A549 (cell line): ENCODE data around the gene DPYSL4. TPM values are rescaled to one million over a fixed set of nuclear protein-coding genes. Genes with fewer than 3 reads are reported as not detected.

Source experiments
- ATAC-seq, 2 experiments: fragments of 200-7000 bp in 1 of 2; fragments of >200 bp in 1 of 2; cut with Nextera tagmentation in 1 of 2; cut with Tn5 transposase in 1 of 2; 3 replicates each; pipeline versions ENCODE4 v1.8.0 to v1.9.1; 2018 to 2020; ENCODE audit warnings: mild to moderate bottlenecking in 1 of 2, moderate library complexity in 1 of 2
- CTCF ChIA-PET: fragments of 300-600 bp; sonication (Branson Sonifier 250); formaldehyde crosslinking; extraction: SDS; loops from one replicate; lab custom pipeline; 2021; ENCODE audit warnings: antibody characterized with exemption, inconsistent platforms; lab: Yijun Ruan, JAX
- POLR2A ChIA-PET: fragments of 350-600 bp; formaldehyde crosslinking; extraction: SDS; loops from one replicate; lab custom pipeline; 2021; ENCODE audit warnings: antibody characterized with exemption, inconsistent platforms; lab: Yijun Ruan, JAX
- DNase-seq, 2 experiments: peaks; one replicate each; pipeline versions ENCODE4 v3.0.0 to v3.0.0-alpha.2; 2011 to 2016; ENCODE audit warnings: low read depth in 1 of 2, low spot score in 1 of 2
- FAIRE-seq: peaks from 2 replicates; lab custom pipeline; 2011; peaks lifted over from hg19 to GRCh38; lab: Jason Lieb, UNC
- H3K27ac ChIP-seq, 2 experiments: fragments of >200 bp; sonication (Bioruptor Twin); formaldehyde crosslinking; 3 replicates each; pipeline ENCODE4 v1.5.1; 2016 to 2017
- H3K4me1 ChIP-seq: fragments of >200 bp; sonication (Bioruptor Twin); formaldehyde crosslinking; 3 replicates; pipeline ENCODE4 v1.6.1; 2016
- H3K4me2 ChIP-seq: fragments of >200 bp; sonication (Bioruptor Twin); formaldehyde crosslinking; 3 replicates; pipeline ENCODE4 v1.6.1; 2016
- H3K4me3 ChIP-seq: fragments of >200 bp; sonication (Bioruptor Twin); formaldehyde crosslinking; 3 replicates; pipeline ENCODE4 v1.5.1; 2016
- H3K9me3 ChIP-seq: fragments of >200 bp; sonication (Bioruptor Twin); formaldehyde crosslinking; 3 replicates; pipeline ENCODE4 v1.6.1; 2016
- ATOH8 ChIP-seq: fragments of 250-450 bp; sonication (Bioruptor Pico); IDR thresholded peaks from 2 replicates; pipeline ENCODE4 v1.5.0; 2020; ENCODE audit warnings: low read depth, mild to moderate bottlenecking, moderate library complexity
- CHD2 ChIP-seq: fragments of 150-350 bp; IDR thresholded peaks from 2 replicates; pipeline ENCODE4 v1.6.1; 2014; ENCODE audit warnings: low read length; ENCODE audit not compliant: partially characterized antibody
- EP300 ChIP-seq, 2 experiments: fragments of >200 bp; sonication (Bioruptor Twin); formaldehyde crosslinking; IDR thresholded peaks; 2 replicates in 1 of 2; 3 replicates in 1 of 2; pipeline ENCODE4 v1.6.1; 2016 to 2017
- HDAC2 ChIP-seq: fragments of 200-600 bp; sonication (generic); IDR thresholded peaks from 2 replicates; pipeline ENCODE4 v1.6.1; 2016
- HMGXB4 ChIP-seq: fragments of 250-450 bp; sonication (Bioruptor Pico); IDR thresholded peaks from 2 replicates; pipeline ENCODE4 v1.5.0; 2021; ENCODE audit warnings: mild to moderate bottlenecking, moderate library complexity, borderline replicate concordance
- JUN ChIP-seq, 2 experiments: fragments of >200 bp; sonication (Bioruptor Twin); formaldehyde crosslinking; IDR thresholded peaks; 2 replicates in 1 of 2; 3 replicates in 1 of 2; pipeline ENCODE4 v1.6.1; 2016 to 2017
- MAZ ChIP-seq: fragments of 150-350 bp; IDR thresholded peaks from 2 replicates; pipeline ENCODE4 v1.6.1; 2014; ENCODE audit warnings: antibody characterized with exemption, low read depth, low read length, borderline replicate concordance
- NFE2L2 ChIP-seq: fragments of 150-350 bp; conservative IDR thresholded peaks from 2 replicates; pipeline ENCODE4 v1.6.1; 2014; ENCODE audit warnings: low read length
- REST ChIP-seq: fragments of 200-600 bp; sonication (generic); IDR thresholded peaks from 2 replicates; pipeline ENCODE4 v1.6.1; 2016; ENCODE audit warnings: antibody characterized with exemption, mild to moderate bottlenecking, moderate library complexity
- SMC3 ChIP-seq: fragments of >200 bp; sonication (Bioruptor Twin); formaldehyde crosslinking; IDR thresholded peaks from 3 replicates; pipeline ENCODE4 v1.6.1; 2018; ENCODE audit warnings: inconsistent platforms
- TP53 ChIP-seq: fragments of 250-450 bp; sonication (Bioruptor Pico); IDR thresholded peaks from 2 replicates; pipeline ENCODE4 v1.5.0; 2021; ENCODE audit warnings: mild to moderate bottlenecking, moderate library complexity
- WGBS: methylation state at CpG from one replicate; pipeline ENCODE4 v1.1.6; 2017; ENCODE audit errors: missing lambda C conversion rate; 5-methylcytosine and 5-hydroxymethylcytosine counted together
- polyA plus RNA-seq, 4 experiments: library from polyadenylated mRNA; depleted of rRNA in 3 of 4; stranded (reverse); fragments of >200 nt; fragmentation: RNase III in 1 of 4; extraction: RNeasy Plus Mini Kit Qiagen cat#74134 plus additional on column Dnase treatment in 1 of 4; gene quantifications; 2 replicates in 3 of 4; 3 replicates in 1 of 4; pipeline ENCODE4 v1.2.3, GENCODE V29; 2011 to 2017
- TF ChIP-seq, protein P1 (sequence below): fragments of >200 bp; sonication (Bioruptor Twin); formaldehyde crosslinking; IDR thresholded peaks from 3 replicates; pipeline ENCODE4 v1.6.1; 2016
- TF ChIP-seq, protein P2 (sequence below): IDR thresholded peaks from 2 replicates; pipeline ENCODE4 v1.6.1; 2012

DPYSL4 gene
- polyA plus RNA-seq, 2 of the 4 experiments (the other 2 are of a cell fraction), result 2.9 to 14.1 TPM

GRCh38 chr10:132206377-132206745 lies 19.6 kb downstream of the DPYSL4 start (continued):
- no peak for TF ChIP-seq ATOH8

DNA sequence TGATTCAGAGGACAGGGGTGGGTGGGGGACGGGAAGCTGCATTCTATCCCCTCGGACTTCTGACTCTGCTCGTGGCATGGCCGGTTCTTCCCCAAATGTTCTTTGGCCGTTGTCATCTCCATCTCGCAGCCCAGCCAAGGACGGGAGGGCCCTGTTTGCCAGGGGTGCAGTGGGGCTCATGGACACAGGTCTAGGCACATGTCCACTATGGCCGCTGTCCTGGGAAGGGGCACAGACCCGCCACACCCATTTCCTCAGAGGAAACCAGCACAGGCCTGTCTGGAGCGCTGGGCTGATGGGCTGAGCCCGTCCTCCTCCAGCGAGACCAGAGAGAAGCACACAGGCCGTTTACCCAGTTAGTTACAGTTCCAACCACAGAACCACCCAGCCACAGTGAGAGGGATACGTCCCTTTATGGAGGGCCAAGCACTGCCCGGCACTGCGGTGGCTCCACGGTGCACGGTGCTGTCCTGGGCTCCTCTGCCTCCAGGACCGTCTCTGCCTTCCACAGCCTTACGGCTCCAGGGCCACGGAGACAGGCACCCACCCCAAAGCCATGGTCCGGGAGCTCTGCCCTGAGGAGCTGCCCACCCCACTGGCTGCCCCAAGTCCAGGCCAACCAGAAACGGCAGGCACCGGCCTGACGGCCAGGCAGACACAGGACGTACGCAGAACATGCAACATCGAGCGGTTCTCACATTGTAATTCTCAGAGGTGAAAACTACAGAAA lies 20.2 kb downstream of the DPYSL4 start:
- ATAC-seq (no peak), DNase-seq (no peak), FAIRE-seq (no peak)
- Histone ChIP-seq H3K4me1 (no peaks in the 10 kb centered on the region), H3K4me2 (no peak overlapping the region), H3K9me3 (no peaks in the 10 kb centered on the region), H3K27ac (no peak overlapping the region), H3K4me3 (no peak overlapping the region)
- WGBS, result 89% methylated on average over 14 of the region's 29 CpGs
- POLR2A ChIA-PET, result no interaction called here
- no peak for TF ChIP-seq TP53 (CRISPR knock-in tag)
- no peak for TF ChIP-seq CHD2
- TF ChIP-seq SMC3, result no peak
- TF ChIP-seq, protein P1, sequence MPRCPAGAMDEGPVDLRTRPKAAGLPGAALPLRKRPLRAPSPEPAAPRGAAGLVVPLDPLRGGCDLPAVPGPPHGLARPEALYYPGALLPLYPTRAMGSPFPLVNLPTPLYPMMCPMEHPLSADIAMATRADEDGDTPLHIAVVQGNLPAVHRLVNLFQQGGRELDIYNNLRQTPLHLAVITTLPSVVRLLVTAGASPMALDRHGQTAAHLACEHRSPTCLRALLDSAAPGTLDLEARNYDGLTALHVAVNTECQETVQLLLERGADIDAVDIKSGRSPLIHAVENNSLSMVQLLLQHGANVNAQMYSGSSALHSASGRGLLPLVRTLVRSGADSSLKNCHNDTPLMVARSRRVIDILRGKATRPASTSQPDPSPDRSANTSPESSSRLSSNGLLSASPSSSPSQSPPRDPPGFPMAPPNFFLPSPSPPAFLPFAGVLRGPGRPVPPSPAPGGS, result no peak
- no peak for TF ChIP-seq HDAC2
- no peak for TF ChIP-seq REST
- TF ChIP-seq MAZ, result no peak
- TF ChIP-seq, protein P2, sequence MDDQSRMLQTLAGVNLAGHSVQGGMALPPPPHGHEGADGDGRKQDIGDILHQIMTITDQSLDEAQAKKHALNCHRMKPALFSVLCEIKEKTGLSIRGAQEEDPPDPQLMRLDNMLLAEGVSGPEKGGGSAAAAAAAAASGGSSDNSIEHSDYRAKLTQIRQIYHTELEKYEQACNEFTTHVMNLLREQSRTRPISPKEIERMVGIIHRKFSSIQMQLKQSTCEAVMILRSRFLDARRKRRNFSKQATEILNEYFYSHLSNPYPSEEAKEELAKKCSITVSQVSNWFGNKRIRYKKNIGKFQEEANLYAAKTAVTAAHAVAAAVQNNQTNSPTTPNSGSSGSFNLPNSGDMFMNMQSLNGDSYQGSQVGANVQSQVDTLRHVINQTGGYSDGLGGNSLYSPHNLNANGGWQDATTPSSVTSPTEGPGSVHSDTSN, result no peak
- no peak for TF ChIP-seq JUN (IDR thresholded peaks at IDR 0.05)
- TF ChIP-seq EP300 (IDR thresholded peaks at IDR 0.05), result no peak
- no peak for TF ChIP-seq HMGXB4
- TF ChIP-seq NFE2L2, result no peak
- CTCF ChIA-PET, result interaction anchor here (0.7 kb wide), 1 partner anchor 17 kb away, joined by 3 read pairs; no protein-coding TSS in a partner anchor
